CD14-positive monocyte (primary cell): ENCODE data around the gene MYH9. TPM values are rescaled to one million over a fixed set of nuclear protein-coding genes. Genes with fewer than 3 reads are reported as not detected.
A peak's percentile ranks its signal among the peaks of the same experiment; 100 is the strongest.

Experiments
- DNase-seq, 3 donors: peaks; one replicate each; pipeline ENCODE4 v3.0.0-alpha.2; 2011 to 2022
- H2AFZ ChIP-seq: 2 replicates; pipeline ENCODE4 v1.6.0; 2012; ENCODE audit warnings: mild to moderate bottlenecking, low read depth, low read length, inconsistent platforms; ENCODE audit not compliant: insufficient read depth, poor library complexity, severe bottlenecking
- H3K27ac ChIP-seq, 2 donors: 1 replicate in 1 of 2; 2 replicates in 1 of 2; pipeline ENCODE4 v1.5.1; 2012 to 2013; ENCODE audit warnings: low read length in 2 of 2, control low read depth in 1 of 2, inconsistent platforms in 1 of 2, low read depth in 1 of 2, mild to moderate bottlenecking in 1 of 2
- H3K27me3 ChIP-seq, 2 donors: one replicate each; pipeline versions ENCODE4 v1.6.0 to v1.6.1; 2011 to 2013; ENCODE audit warnings: low read length in 2 of 2; ENCODE audit not compliant: control insufficient read depth in 2 of 2, insufficient read depth in 2 of 2
- H3K36me3 ChIP-seq, 2 donors: replicated peaks in 1 of 2; 1 replicate in 1 of 2; 2 replicates in 1 of 2; pipeline versions ENCODE4 v1.5.1 to v1.6.1; 2012 to 2013; ENCODE audit warnings: low read length in 2 of 2, control low read depth in 1 of 2, inconsistent platforms in 1 of 2, mild to moderate bottlenecking in 1 of 2; ENCODE audit not compliant: insufficient read depth in 2 of 2, control insufficient read depth in 1 of 2
- H3K4me1 ChIP-seq, 2 donors: 1 replicate in 1 of 2; 2 replicates in 1 of 2; pipeline versions ENCODE4 v1.5.1 to v1.6.1; 2012 to 2013; ENCODE audit warnings: low read length in 2 of 2, control low read depth in 1 of 2, inconsistent platforms in 1 of 2, mild to moderate bottlenecking in 1 of 2, moderate library complexity in 1 of 2; ENCODE audit not compliant: insufficient read depth in 2 of 2, control insufficient read depth in 1 of 2
- H3K4me2 ChIP-seq: replicated peaks from 2 replicates; pipeline ENCODE3; 2012; ENCODE audit warnings: low read length, moderate library complexity, mild to moderate bottlenecking; ENCODE audit not compliant: poor library complexity, severe bottlenecking; ENCODE audit errors: extremely low read depth
- H3K4me3 ChIP-seq, 3 experiments: fragments of 200-600 bp in 1 of 3; sonication (generic) in 1 of 3; replicated peaks in 1 of 3; 1 replicate in 2 of 3; 2 replicates in 1 of 3; pipeline ENCODE4 v1.5.1; 2011 to 2013; ENCODE audit warnings: low read length in 3 of 3, mild to moderate bottlenecking in 3 of 3, control low read depth in 2 of 3, low read depth in 2 of 3, inconsistent platforms in 1 of 3, moderate library complexity in 1 of 3
- H3K79me2 ChIP-seq: 2 replicates; pipeline ENCODE4 v1.6.0; 2012; ENCODE audit warnings: mild to moderate bottlenecking, control low read depth, inconsistent platforms, low read length, moderate library complexity; ENCODE audit not compliant: insufficient read depth
- H3K9ac ChIP-seq: 2 replicates; pipeline ENCODE4 v1.6.0; 2017; ENCODE audit warnings: low read length, mild to moderate bottlenecking; ENCODE audit not compliant: insufficient read depth, poor library complexity, severe bottlenecking
- H3K9me3 ChIP-seq, 2 donors: replicated peaks in 1 of 2; 1 replicate in 1 of 2; 2 replicates in 1 of 2; pipeline versions ENCODE4 v1.5.1 to v1.6.1; 2012 to 2013; ENCODE audit warnings: low read length in 2 of 2, control low read depth in 1 of 2; ENCODE audit not compliant: control insufficient read depth in 1 of 2, insufficient read depth in 1 of 2
- H4K20me1 ChIP-seq: 2 replicates; pipeline ENCODE4 v1.6.0; 2012; ENCODE audit warnings: mild to moderate bottlenecking, low read length, control low read depth, moderate library complexity; ENCODE audit not compliant: insufficient read depth
- H3K27ac Mint-ChIP-seq, 7 donors: one replicate each; pipeline ENCODE4 v1.8.0; 2020; ENCODE audit warnings: mild to moderate bottlenecking in 7 of 7, mixed read lengths in 7 of 7, moderate library complexity in 6 of 7, inconsistent platforms in 2 of 7
- H3K27me3 Mint-ChIP-seq, 3 donors: one replicate each; pipeline ENCODE4 v1.8.0; 2021 to 2022; ENCODE audit warnings: low read depth in 3 of 3, mild to moderate bottlenecking in 3 of 3, mixed read lengths in 3 of 3, moderate library complexity in 3 of 3, inconsistent platforms in 1 of 3
- H3K36me3 Mint-ChIP-seq, 2 donors: one replicate each; pipeline ENCODE4 v1.8.0; 2020; ENCODE audit warnings: mixed read lengths in 2 of 2, inconsistent platforms in 1 of 2, mild to moderate bottlenecking in 1 of 2
- H3K4me1 Mint-ChIP-seq: one replicate; pipeline ENCODE4 v1.8.0; 2020; ENCODE audit warnings: mild to moderate bottlenecking, mixed read lengths
- H3K4me3 Mint-ChIP-seq, 2 donors: one replicate each; pipeline ENCODE4 v1.8.0; 2020; ENCODE audit warnings: mild to moderate bottlenecking in 2 of 2, mixed read lengths in 2 of 2, moderate library complexity in 1 of 2
- H3K9me3 Mint-ChIP-seq, 7 donors: one replicate each; pipeline ENCODE4 v1.8.0; 2020 to 2022; ENCODE audit warnings: mixed read lengths in 7 of 7, mild to moderate bottlenecking in 6 of 7, moderate library complexity in 6 of 7, inconsistent platforms in 2 of 7
- CTCF ChIP-seq: fragments of 200-600 bp; IDR thresholded peaks from one replicate; pipeline ENCODE4 v1.8.0; 2022; ENCODE audit warnings: antibody characterized with exemption, mild to moderate bottlenecking
- WGBS: methylation state at CpG from one replicate; pipeline ENCODE4 v1.1.5; 2013; ENCODE audit warnings: missing lambda C conversion rate; ENCODE audit not compliant: insufficient coverage; 5-methylcytosine and 5-hydroxymethylcytosine counted together
- intact Hi-C, 2 donors: fragments of 100-400 bp; cut with micrococcal nuclease; formaldehyde crosslinking; loops; one replicate each; pipeline versions ENCODE4 v1.15.0 to v1.15.1; 2023
- polyA plus RNA-seq, 3 donors: library from polyadenylated mRNA; depleted of rRNA in 1 of 3; unstranded in 2 of 3; stranded (reverse) in 1 of 3; fragments of 300-500 nt in 2 of 3; fragments of >200 nt in 1 of 3; fragmentation: Illumina TruSeq in 2 of 3; gene quantifications; 1 replicate in 2 of 3; 2 replicates in 1 of 3; pipeline ENCODE4 v1.2.3, GENCODE V29; 2012 to 2021

MYH9 gene
- polyA plus RNA-seq, 3 donors: 35.6 to 163 (median 79.5) TPM

- peak overlapping the region in 1 of 2 donors; percentile 60 for H3K4me3 Mint-ChIP-seq
- Histone ChIP-seq H3K79me2 (peaks cover 100% of the 10 kb centered on the region), H3K4me3 (no peak overlapping the region), H3K27ac (peak overlapping the region; percentile 73 to 81), H3K27me3 (no peaks in the 10 kb centered on the region), H3K9me3 (no peaks in the 10 kb centered on the region), H3K9ac (peak overlapping the region; percentile 44), H3K4me1 (peaks cover 69 to 93% of the 10 kb centered on the region in 2 donors), H3K36me3 (peaks cover 3 to 11% of the 10 kb centered on the region in 2 donors), H4K20me1 (peaks cover 100% of the 10 kb centered on the region), H2AFZ (no peak overlapping the region), H3K4me2 (peak overlapping the region; percentile 21)
- DNase-seq: peak; percentile 64 to 92 (median 79)
- TF ChIP-seq CTCF: no peak
- WGBS: 90% methylated on average over 5 of the region's 9 CpGs
- no peaks in the 10 kb centered on the region for H3K27me3 Mint-ChIP-seq
- peaks cover 32 to 71% of the 10 kb centered on the region in 2 donors for H3K36me3 Mint-ChIP-seq
- peaks cover 89% of the 10 kb centered on the region for H3K4me1 Mint-ChIP-seq
- no peaks in the 10 kb centered on the region for H3K9me3 Mint-ChIP-seq
- intact Hi-C loops: no loop called here
- peak overlapping the region; percentile 83 to 95 (median 89) for H3K27ac Mint-ChIP-seq
Observed at GRCh38 chr22:36358533-36359469, 29.0 kb downstream of the MYH9 start.

GRCh38 chr22:36356708-36357624 is 30.8 kb downstream of the MYH9 start:
- H4K20me1 ChIP-seq: peaks cover 100% of the 10 kb centered on the region
- H3K36me3 ChIP-seq: peaks cover 0 to 3% of the 10 kb centered on the region in 2 donors
- H3K79me2 ChIP-seq: peaks cover 100% of the 10 kb centered on the region
- peak overlapping the region; percentile 10 for H3K4me2 ChIP-seq
- intact Hi-C loops: loop anchor here in 1 of 2 donors (2.0 kb wide), 1 partner anchor 24 kb away; no protein-coding TSS in a partner anchor
- H3K4me1 ChIP-seq: peaks cover 68 to 87% of the 10 kb centered on the region in 2 donors
- peaks cover 82% of the 10 kb centered on the region for H3K4me1 Mint-ChIP-seq
- TF ChIP-seq CTCF: no peak
- no peaks in the 10 kb centered on the region for H3K9me3 Mint-ChIP-seq
- no peaks in the 10 kb centered on the region for H3K27me3 ChIP-seq
- no peaks in the 10 kb centered on the region for H3K27me3 Mint-ChIP-seq
- 62% methylated on average over 13 of the region's 25 CpGs for WGBS
- H3K9me3 ChIP-seq: no peaks in the 10 kb centered on the region
- no peak overlapping the region for H2AFZ ChIP-seq
- H3K36me3 Mint-ChIP-seq: peaks cover 27 to 68% of the 10 kb centered on the region in 2 donors
- DNase-seq: peak; percentile 66 to 89 (median 74)
- H3K27ac ChIP-seq: peak overlapping the region; percentile 73 to 81
- H3K9ac ChIP-seq: no peak overlapping the region
- H3K27ac Mint-ChIP-seq: peak overlapping the region; percentile 83 to 94 (median 90)
- H3K4me3 ChIP-seq: no peak overlapping the region
- peak overlapping the region in 1 of 2 donors; percentile 71 for H3K4me3 Mint-ChIP-seq
